ENCODE results near the gene SRGN. TPM values are rescaled to one million over a fixed set of nuclear protein-coding genes. Genes with fewer than 3 reads are reported as not detected.

The SRGN gene
- total RNA-seq, 1 donor from 2014 or later = 35.9 TPM

GRCh38 chr10:69097729-69098128 is 9.8 kb downstream of the SRGN start:
- no peaks in the 10 kb centered on the region for H3K36me3 Mint-ChIP-seq (ENCODE audit: unreplicated experiment)
- peaks cover 6% of the 10 kb centered on the region for H3K4me1 Mint-ChIP-seq (ENCODE audit: unreplicated experiment)
- H3K27me3 Mint-ChIP-seq (ENCODE audit: unreplicated experiment) = no peaks in the 10 kb centered on the region
- H3K4me3 Mint-ChIP-seq (ENCODE audit: unreplicated experiment) = no peak overlapping the region
- no peak for DNase-seq (ENCODE audit: extremely low spot score, unreplicated experiment)
- no peak for TF ChIP-seq CTCF (IDR thresholded peaks at IDR 0.05)
- no peaks in the 10 kb centered on the region for H3K9me3 Mint-ChIP-seq (ENCODE audit: unreplicated experiment)
- H3K27ac Mint-ChIP-seq (ENCODE audit: unreplicated experiment) = no peak overlapping the region

- H3K27ac Mint-ChIP-seq (ENCODE audit: unreplicated experiment) = no peak overlapping the region
- no peaks in the 10 kb centered on the region for H3K9me3 Mint-ChIP-seq (ENCODE audit: unreplicated experiment)
- no peaks in the 10 kb centered on the region for H3K4me1 Mint-ChIP-seq (ENCODE audit: unreplicated experiment)
- no peaks in the 10 kb centered on the region for H3K27me3 Mint-ChIP-seq (ENCODE audit: unreplicated experiment)
- H3K36me3 Mint-ChIP-seq (ENCODE audit: unreplicated experiment) = peaks cover 7% of the 10 kb centered on the region
- DNase-seq (ENCODE audit: extremely low spot score, unreplicated experiment) = no peak
- no peak for TF ChIP-seq CTCF (IDR thresholded peaks at IDR 0.05)
- no peak overlapping the region for H3K4me3 Mint-ChIP-seq (ENCODE audit: unreplicated experiment)
These were observed 12.4 kb downstream of the SRGN start for GRCh38 chr10:69100136-69100872.

- Mint-ChIP-seq H3K27me3 (ENCODE audit: unreplicated experiment) (no peaks in the 10 kb centered on the region), H3K36me3 (ENCODE audit: unreplicated experiment) (peaks cover 9% of the 10 kb centered on the region), H3K9me3 (ENCODE audit: unreplicated experiment) (no peaks in the 10 kb centered on the region), H3K4me3 (ENCODE audit: unreplicated experiment) (no peak overlapping the region), H3K4me1 (ENCODE audit: unreplicated experiment) (no peaks in the 10 kb centered on the region), H3K27ac (ENCODE audit: unreplicated experiment) (no peak overlapping the region)
- DNase-seq (ENCODE audit: extremely low spot score, unreplicated experiment) = no peak
- no peak for TF ChIP-seq CTCF (IDR thresholded peaks at IDR 0.05)
These were observed 13.7 kb downstream of the SRGN start for GRCh38 chr10:69101451-69102095.

- Mint-ChIP-seq H3K9me3 (ENCODE audit: unreplicated experiment) (no peaks in the 10 kb centered on the region), H3K4me1 (ENCODE audit: unreplicated experiment) (no peaks in the 10 kb centered on the region), H3K4me3 (ENCODE audit: unreplicated experiment) (no peak overlapping the region), H3K27me3 (ENCODE audit: unreplicated experiment) (no peaks in the 10 kb centered on the region), H3K27ac (ENCODE audit: unreplicated experiment) (no peak overlapping the region), H3K36me3 (ENCODE audit: unreplicated experiment) (peaks cover 9% of the 10 kb centered on the region)
- no peak for TF ChIP-seq CTCF (IDR thresholded peaks at IDR 0.05)
- DNase-seq (ENCODE audit: extremely low spot score, unreplicated experiment) = no peak
These were observed 14.5 kb downstream of the SRGN start for GRCh38 chr10:69102440-69102839.

GRCh38 chr10:69103784-69104183 is 15.9 kb downstream of the SRGN start:
- no peak for TF ChIP-seq CTCF (IDR thresholded peaks at IDR 0.05)
- Mint-ChIP-seq H3K9me3 (ENCODE audit: unreplicated experiment) (no peaks in the 10 kb centered on the region), H3K27me3 (ENCODE audit: unreplicated experiment) (no peaks in the 10 kb centered on the region), H3K4me1 (ENCODE audit: unreplicated experiment) (no peaks in the 10 kb centered on the region), H3K36me3 (ENCODE audit: unreplicated experiment) (peaks cover 9% of the 10 kb centered on the region), H3K4me3 (ENCODE audit: unreplicated experiment) (no peak overlapping the region), H3K27ac (ENCODE audit: unreplicated experiment) (no peak overlapping the region)
- no peak for DNase-seq (ENCODE audit: extremely low spot score, unreplicated experiment)
